H1 (cell line): Measurements from ENCODE around the gene ADPRH. TPM values are rescaled to one million over a fixed set of nuclear protein-coding genes. Genes with fewer than 3 reads are reported as not detected.

Experiments used
- CTCF ChIA-PET: fragments of 300-600 bp; sonication (Branson Sonifier 250); formaldehyde crosslinking; loops from one replicate; lab custom pipeline; 2021; ENCODE audit not compliant: partially characterized antibody; lab: Charles Lee
- POLR2A ChIA-PET: fragments of 300-600 bp; sonication (Branson Sonifier 250); formaldehyde crosslinking; loops from one replicate; lab custom pipeline; 2021; ENCODE audit warnings: inconsistent platforms; ENCODE audit not compliant: partially characterized antibody; lab: Charles Lee
- DNase-seq, 2 experiments: peaks; one replicate each; pipeline versions ENCODE4 v3.0.0 to v3.0.0-alpha.2; 2010 to 2022; ENCODE audit warnings: low spot score in 2 of 2, low read depth in 1 of 2, mixed read lengths in 1 of 2
- FAIRE-seq: peaks from 2 replicates; lab custom pipeline; 2011; peaks lifted over from hg19 to GRCh38; lab: Jason Lieb, UNC
- H2AFZ ChIP-seq: 2 replicates; pipeline ENCODE4 v1.8.1; 2012; ENCODE audit warnings: low read length, inconsistent platforms
- H2AK5ac ChIP-seq: 2 replicates; pipeline ENCODE4 v1.6.1; 2013; ENCODE audit warnings: low read depth, low read length
- H2BK120ac ChIP-seq: replicated peaks from 2 replicates; pipeline ENCODE3; 2013; ENCODE audit warnings: low read depth, low read length, inconsistent platforms
- H2BK12ac ChIP-seq: 2 replicates; pipeline ENCODE4 v1.6.1; 2013; ENCODE audit warnings: low read depth, low read length
- H2BK15ac ChIP-seq: 2 replicates; pipeline ENCODE4 v1.6.1; 2013; ENCODE audit warnings: low read length
- H2BK20ac ChIP-seq: 2 replicates; pipeline ENCODE4 v1.6.1; 2013; ENCODE audit warnings: low read length
- H2BK5ac ChIP-seq: 2 replicates; pipeline ENCODE4 v1.6.1; 2013; ENCODE audit warnings: low read depth, low read length
- H3K14ac ChIP-seq: 2 replicates; pipeline ENCODE4 v1.6.1; 2013; ENCODE audit warnings: inconsistent platforms; ENCODE audit not compliant: insufficient read length
- H3K18ac ChIP-seq: 2 replicates; pipeline ENCODE4 v1.6.1; 2013; ENCODE audit warnings: low read length; ENCODE audit errors: extremely low read depth
- H3K23ac ChIP-seq: 2 replicates; pipeline ENCODE4 v1.6.1; 2013; ENCODE audit warnings: inconsistent platforms; ENCODE audit not compliant: insufficient read length
- H3K23me2 ChIP-seq: 2 replicates; pipeline ENCODE4 v1.6.1; 2013; ENCODE audit warnings: low read depth, low read length
- H3K27ac ChIP-seq: 2 replicates; pipeline ENCODE4 v1.6.1; 2011; ENCODE audit warnings: low read depth, low read length, inconsistent platforms
- H3K27me3 ChIP-seq, 4 experiments: replicated peaks in 1 of 4; 1 replicate in 1 of 4; 2 replicates in 3 of 4; pipeline versions ENCODE4 v1.6.1 to v1.8.1; 2011 to 2013; ENCODE audit warnings: low read length in 3 of 4, mild to moderate bottlenecking in 3 of 4, inconsistent platforms in 2 of 4, mixed read lengths in 2 of 4, moderate library complexity in 1 of 4; ENCODE audit not compliant: control insufficient read depth in 3 of 4, insufficient read depth in 3 of 4; ENCODE audit errors: extremely low read depth in 1 of 4
- H3K36me3 ChIP-seq, 4 experiments: 2 replicates each; pipeline versions ENCODE4 v1.6.1 to v1.8.1; 2011 to 2013; ENCODE audit warnings: mild to moderate bottlenecking in 4 of 4, low read length in 3 of 4, moderate library complexity in 2 of 4, control low read depth in 1 of 4, inconsistent platforms in 1 of 4; ENCODE audit not compliant: insufficient read depth in 4 of 4, control insufficient read depth in 2 of 4
- H3K4ac ChIP-seq: replicated peaks from 2 replicates; pipeline ENCODE3; 2013; ENCODE audit warnings: low read length, low read depth, mixed read lengths, inconsistent platforms; ENCODE audit not compliant: insufficient read length
- H3K4me1 ChIP-seq, 4 experiments: replicated peaks in 1 of 4; 1 replicate in 1 of 4; 2 replicates in 3 of 4; pipeline versions ENCODE4 v1.6.1 to v1.8.1; 2011 to 2013; ENCODE audit warnings: low read length in 3 of 4, inconsistent platforms in 2 of 4, mixed read lengths in 1 of 4; ENCODE audit not compliant: insufficient read depth in 4 of 4, control insufficient read depth in 3 of 4
- H3K4me2 ChIP-seq, 2 experiments: 2 replicates each; pipeline versions ENCODE4 v1.6.1 to v1.8.1; 2011 to 2013; ENCODE audit warnings: low read depth in 2 of 2, low read length in 2 of 2, control low read depth in 1 of 2, inconsistent platforms in 1 of 2, mild to moderate bottlenecking in 1 of 2; ENCODE audit not compliant: insufficient read depth in 1 of 2
- H3K4me3 ChIP-seq, 4 experiments: fragments of 200-600, 300-600 bp in 1 of 4; sonication (generic), shearing (Covaris generic), sonication (Bioruptor Twin) in 1 of 4; 2 replicates each; pipeline versions ENCODE4 v1.5.1 to v1.8.1; 2011 to 2016; ENCODE audit warnings: low read length in 4 of 4, low read depth in 3 of 4, control low read depth in 2 of 4, inconsistent platforms in 2 of 4, mild to moderate bottlenecking in 2 of 4, mixed read lengths in 1 of 4, moderate library complexity in 1 of 4; ENCODE audit not compliant: insufficient read depth in 2 of 4; ENCODE audit errors: extremely low read depth in 1 of 4
- H3K56ac ChIP-seq: replicated peaks from 2 replicates; pipeline ENCODE3; 2013; ENCODE audit warnings: low read depth, mild to moderate bottlenecking, mixed read lengths, low read length, inconsistent platforms; ENCODE audit not compliant: insufficient read length
- H3K79me1 ChIP-seq: 2 replicates; pipeline ENCODE4 v1.6.1; 2013; ENCODE audit warnings: low read depth, low read length, control low read depth
- H3K79me2 ChIP-seq, 2 experiments: 2 replicates each; pipeline versions ENCODE4 v1.6.1 to v1.8.1; 2012 to 2013; ENCODE audit warnings: low read length in 2 of 2, mild to moderate bottlenecking in 2 of 2, inconsistent platforms in 1 of 2; ENCODE audit not compliant: insufficient read depth in 2 of 2, control insufficient read depth in 1 of 2
- H3K9ac ChIP-seq, 4 experiments: replicated peaks in 1 of 4; 1 replicate in 1 of 4; 2 replicates in 3 of 4; pipeline versions ENCODE4 v1.6.1 to v1.8.1; 2011 to 2013; ENCODE audit warnings: low read depth in 3 of 4, low read length in 3 of 4, control low read depth in 2 of 4, mild to moderate bottlenecking in 2 of 4, moderate library complexity in 2 of 4, inconsistent platforms in 1 of 4; ENCODE audit errors: extremely low read depth in 1 of 4
- H3K9me3 ChIP-seq, 2 experiments: 2 replicates each; pipeline versions ENCODE4 v1.6.1 to v1.8.1; 2012 to 2013; ENCODE audit warnings: mild to moderate bottlenecking in 2 of 2, moderate library complexity in 2 of 2, control low read depth in 1 of 2, inconsistent platforms in 1 of 2, low read depth in 1 of 2, low read length in 1 of 2, mixed read lengths in 1 of 2; ENCODE audit not compliant: insufficient read depth in 2 of 2
- H4K20me1 ChIP-seq, 2 experiments: replicated peaks in 1 of 2; 2 replicates each; pipeline versions ENCODE3 to v1.8.1; 2011 to 2013; ENCODE audit warnings: inconsistent platforms in 2 of 2, low read length in 2 of 2, mild to moderate bottlenecking in 1 of 2; ENCODE audit not compliant: insufficient read depth in 2 of 2, control insufficient read depth in 1 of 2
- H4K5ac ChIP-seq: 2 replicates; pipeline ENCODE4 v1.6.1; 2013; ENCODE audit warnings: low read length, low read depth, mixed read lengths, inconsistent platforms; ENCODE audit not compliant: insufficient read length
- H4K8ac ChIP-seq: 2 replicates; pipeline ENCODE4 v1.8.0; 2013; ENCODE audit warnings: mild to moderate bottlenecking, moderate library complexity, low read length, inconsistent platforms; ENCODE audit not compliant: insufficient read depth; ENCODE audit errors: extremely low read depth
- H4K91ac ChIP-seq: replicated peaks from 2 replicates; pipeline ENCODE3; 2013; ENCODE audit warnings: low read length, mixed read lengths, inconsistent platforms; ENCODE audit not compliant: insufficient read length
- NRF1 ChIP-seq: IDR thresholded peaks from 2 replicates; pipeline ENCODE4 v1.6.1; 2011; ENCODE audit warnings: mild to moderate bottlenecking, low read depth, low read length, improper control_type of control experiment
- WGBS, 2 experiments: shearing (Covaris generic) in 1 of 2; methylation state at CpG; one replicate each; pipeline versions ENCODE4 v1.1.6 to v1.1.7; 2013 to 2015; ENCODE audit warnings: low lambda C conversion rate in 2 of 2, mixed read lengths in 2 of 2, inconsistent platforms in 1 of 2, low coverage in 1 of 2, missing lambda C conversion rate in 1 of 2; ENCODE audit not compliant: insufficient replicate concordance in 2 of 2, insufficient coverage in 1 of 2, insufficient read length in 1 of 2; ENCODE audit errors: extremely low coverage in 1 of 2, missing lambda C conversion rate in 1 of 2; 5-methylcytosine and 5-hydroxymethylcytosine counted together
- polyA plus RNA-seq, 7 experiments: library from polyadenylated mRNA; depleted of rRNA in 3 of 7; stranded (reverse) in 5 of 7; unstranded in 2 of 7; fragments of >200 nt in 5 of 7; fragments of 200-250 nt in 2 of 7; gene quantifications; 1 replicate in 5 of 7; 2 replicates in 1 of 7; 4 replicates in 1 of 7; pipeline versions ENCODE4 v1.2.1 to v1.2.3, GENCODE V29; 2011 to 2013; ENCODE audit warnings: missing spikeins in 2 of 7, mixed read lengths in 2 of 7
- total RNA-seq: library from RNA; stranded (reverse); fragmentation: NEBNext Ultra II Directional; extraction: Animal tissue kit (Norgen Biotek cat#: 25700); gene quantifications from 2 replicates; pipeline ENCODE4 v1.2.1, GENCODE V29; 2021

Gene ADPRH
- total and polyA plus RNA-seq, 2 of the 8 experiments (the other 6 are each of a cell fraction or from before 2014, with no cell fraction given) = 2.6 to 4.2 TPM

DNA sequence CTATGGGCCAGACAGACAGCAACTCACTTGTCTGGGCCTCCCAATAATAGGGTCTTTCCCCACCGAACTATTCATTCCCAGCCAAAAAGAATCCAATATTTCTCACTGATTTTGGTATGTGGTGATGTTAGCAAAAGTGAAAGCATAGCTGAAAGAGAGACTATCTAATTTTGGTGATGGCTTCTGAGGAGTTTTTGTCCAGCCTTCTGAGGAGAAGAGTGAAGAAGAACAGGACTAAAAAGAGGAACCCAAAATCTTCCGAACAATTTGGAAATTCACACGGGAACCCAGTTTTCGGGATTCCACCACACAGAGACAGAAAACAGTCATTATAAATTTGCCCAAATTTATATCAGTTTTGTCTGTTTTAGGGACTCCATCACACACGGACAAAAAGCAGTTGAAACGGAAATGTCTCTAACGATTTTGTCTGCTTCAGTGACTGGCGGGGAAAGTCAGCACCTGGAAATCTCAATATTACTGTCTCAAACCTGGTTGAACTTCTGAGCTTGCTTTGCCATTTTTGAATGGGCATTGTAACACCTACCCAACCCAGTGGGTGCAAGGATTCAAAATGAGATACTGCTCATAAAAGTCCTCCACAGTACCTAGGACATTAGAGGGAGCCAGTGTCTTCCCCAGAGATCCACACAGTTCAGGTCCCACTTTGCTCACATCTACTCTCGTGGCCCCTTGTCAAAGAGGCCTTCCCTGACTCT lies 28.9 kb upstream of the ADPRH start:
- H3K9me3 ChIP-seq = no peaks in the 10 kb centered on the region
- no peak for TF ChIP-seq NRF1
- H2BK12ac ChIP-seq = no peak overlapping the region
- DNase-seq (no peak), FAIRE-seq (no peak)
- no peak overlapping the region for H3K4ac ChIP-seq
- no peaks in the 10 kb centered on the region for H3K79me1 ChIP-seq
- CTCF ChIA-PET = interaction anchor here (0.5 to 1.1 kb wide), 5 partner anchors 17 to 286 kb away, joined by 3 read pairs; no protein-coding TSS in a partner anchor
- H3K79me2 ChIP-seq = no peaks in the 10 kb centered on the region
- H4K20me1 ChIP-seq = no peaks in the 10 kb centered on the region
- H3K23me2 ChIP-seq = no peaks in the 10 kb centered on the region
- H2BK5ac ChIP-seq = no peak overlapping the region
- no peak overlapping the region for H3K9ac ChIP-seq
- no peak overlapping the region for H3K27ac ChIP-seq
- no peak overlapping the region for H2BK120ac ChIP-seq
- no peak overlapping the region for H4K91ac ChIP-seq
- POLR2A ChIA-PET = no interaction called here
- no peak overlapping the region for H2AK5ac ChIP-seq
- WGBS, 2 experiments = 86% methylated on average over 9 of the region's 9 CpGs; no CpG with 5 or more reads in 1 of the 2 experiments
- H2BK20ac ChIP-seq = no peak overlapping the region
- H2AFZ ChIP-seq = no peak overlapping the region
- H3K56ac ChIP-seq = no peak overlapping the region
- H2BK15ac ChIP-seq = no peak overlapping the region
- H3K4me2 ChIP-seq = no peak overlapping the region
- H4K5ac ChIP-seq = no peak overlapping the region
- H3K36me3 ChIP-seq = no peaks in the 10 kb centered on the region
- H3K23ac ChIP-seq = no peak overlapping the region
- H3K4me1 ChIP-seq = peaks cover 0 to 4% (median 0%) of the 10 kb centered on the region in 4 experiments; a peak in 2 of 7 replicates
- no peak overlapping the region for H3K18ac ChIP-seq
- no peak overlapping the region for H3K4me3 ChIP-seq
- no peak overlapping the region; the same call in 1 of the 2 replicates for H4K8ac ChIP-seq
- H3K27me3 ChIP-seq = no peaks in the 10 kb centered on the region
- no peak overlapping the region for H3K14ac ChIP-seq
